Measurements from ENCODE around the gene ADSS1. TPM values are rescaled to one million over a fixed set of nuclear protein-coding genes. Genes with fewer than 3 reads are reported as not detected.

Gene ADSS1
- total and polyA plus RNA-seq, 9 donors: 31.3 to 78.5 (median 56.9) TPM

GRCh38 chr14:104734051-104734587, 10.1 kb downstream of the ADSS1 start:
- H3K4me3 ChIP-seq (ENCODE audit: low read length): no peak overlapping the region
- peaks cover 3% of the 10 kb centered on the region for H3K36me3 ChIP-seq (ENCODE audit: control insufficient read depth, insufficient read depth, low read length)
- peaks cover 59% of the 10 kb centered on the region for H3K4me1 ChIP-seq (ENCODE audit: control insufficient read depth, insufficient read depth, low read length)
- H3K27me3 ChIP-seq (ENCODE audit: control insufficient read depth, insufficient read depth, low read length): no peaks in the 10 kb centered on the region
- 62% methylated on average over 4 of the region's 6 CpGs for WGBS (ENCODE audit: insufficient coverage)
- peak overlapping the region; percentile 50 for H3K27ac ChIP-seq (ENCODE audit: low read length)
- no peak for DNase-seq
- H3K9me3 ChIP-seq (replicated peaks; ENCODE audit: control insufficient read depth, low read depth, low read length): no peaks in the 10 kb centered on the region

GRCh38 chr14:104734601-104734990, 10.6 kb downstream of the ADSS1 start:
- Histone ChIP-seq H3K9me3 (replicated peaks; ENCODE audit: control insufficient read depth, low read depth, low read length) (no peaks in the 10 kb centered on the region), H3K27ac (ENCODE audit: low read length) (peak overlapping the region; percentile 50), H3K36me3 (ENCODE audit: control insufficient read depth, insufficient read depth, low read length) (peaks cover 7% of the 10 kb centered on the region), H3K4me3 (ENCODE audit: low read length) (no peak overlapping the region), H3K27me3 (ENCODE audit: control insufficient read depth, insufficient read depth, low read length) (no peaks in the 10 kb centered on the region), H3K4me1 (ENCODE audit: control insufficient read depth, insufficient read depth, low read length) (peaks cover 59% of the 10 kb centered on the region)
- DNase-seq: no peak
- WGBS (ENCODE audit: insufficient coverage): 91% methylated on average over 4 of the region's 9 CpGs

DNA sequence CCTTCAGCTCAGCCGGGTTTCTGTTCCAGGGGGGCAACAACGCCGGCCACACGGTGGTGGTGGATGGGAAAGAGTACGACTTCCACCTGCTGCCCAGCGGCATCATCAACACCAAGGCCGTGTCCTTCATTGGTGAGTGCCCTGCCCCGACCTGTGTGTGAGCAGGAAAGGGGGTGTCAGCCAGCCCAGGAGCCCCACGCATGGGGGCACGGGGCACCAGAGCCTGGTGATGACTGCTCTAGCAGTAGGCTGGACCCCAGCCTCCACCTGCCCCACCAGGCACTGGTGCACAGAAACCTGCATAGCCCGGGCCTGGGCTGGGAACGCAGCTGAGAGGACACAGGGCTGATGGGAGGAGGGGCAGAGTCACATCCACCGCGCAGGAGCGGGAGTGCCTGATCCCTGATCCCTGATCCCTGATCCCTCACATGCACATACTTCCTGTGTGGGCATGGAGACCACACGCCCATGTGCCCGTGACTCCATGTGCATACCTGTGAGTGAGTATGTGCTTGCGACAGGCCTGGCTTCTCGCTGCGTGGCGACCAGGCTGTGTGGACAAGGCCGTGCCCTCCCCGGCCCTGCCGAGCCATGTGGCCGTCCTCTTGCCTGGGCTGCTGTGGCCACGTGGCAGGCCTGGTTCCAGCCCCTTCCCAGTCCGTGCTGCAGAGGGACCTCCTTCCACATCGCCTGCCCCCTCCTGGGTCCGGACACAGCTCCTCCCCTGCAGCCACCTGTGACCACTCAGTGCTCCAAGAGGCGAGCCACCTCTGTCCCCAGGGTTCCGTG, 11.2 kb downstream of the ADSS1 start:
- no peaks in the 10 kb centered on the region for H3K27me3 ChIP-seq (ENCODE audit: control insufficient read depth, insufficient read depth, low read length)
- 65% methylated on average over 25 of the region's 31 CpGs for WGBS (ENCODE audit: insufficient coverage)
- H3K36me3 ChIP-seq (ENCODE audit: control insufficient read depth, insufficient read depth, low read length): peaks cover 11% of the 10 kb centered on the region
- peak overlapping the region; percentile 50 for H3K27ac ChIP-seq (ENCODE audit: low read length)
- no peak overlapping the region for H3K4me3 ChIP-seq (ENCODE audit: low read length)
- peaks cover 59% of the 10 kb centered on the region for H3K4me1 ChIP-seq (ENCODE audit: control insufficient read depth, insufficient read depth, low read length)
- no peak for DNase-seq
- no peaks in the 10 kb centered on the region for H3K9me3 ChIP-seq (replicated peaks; ENCODE audit: control insufficient read depth, low read depth, low read length)

DNA sequence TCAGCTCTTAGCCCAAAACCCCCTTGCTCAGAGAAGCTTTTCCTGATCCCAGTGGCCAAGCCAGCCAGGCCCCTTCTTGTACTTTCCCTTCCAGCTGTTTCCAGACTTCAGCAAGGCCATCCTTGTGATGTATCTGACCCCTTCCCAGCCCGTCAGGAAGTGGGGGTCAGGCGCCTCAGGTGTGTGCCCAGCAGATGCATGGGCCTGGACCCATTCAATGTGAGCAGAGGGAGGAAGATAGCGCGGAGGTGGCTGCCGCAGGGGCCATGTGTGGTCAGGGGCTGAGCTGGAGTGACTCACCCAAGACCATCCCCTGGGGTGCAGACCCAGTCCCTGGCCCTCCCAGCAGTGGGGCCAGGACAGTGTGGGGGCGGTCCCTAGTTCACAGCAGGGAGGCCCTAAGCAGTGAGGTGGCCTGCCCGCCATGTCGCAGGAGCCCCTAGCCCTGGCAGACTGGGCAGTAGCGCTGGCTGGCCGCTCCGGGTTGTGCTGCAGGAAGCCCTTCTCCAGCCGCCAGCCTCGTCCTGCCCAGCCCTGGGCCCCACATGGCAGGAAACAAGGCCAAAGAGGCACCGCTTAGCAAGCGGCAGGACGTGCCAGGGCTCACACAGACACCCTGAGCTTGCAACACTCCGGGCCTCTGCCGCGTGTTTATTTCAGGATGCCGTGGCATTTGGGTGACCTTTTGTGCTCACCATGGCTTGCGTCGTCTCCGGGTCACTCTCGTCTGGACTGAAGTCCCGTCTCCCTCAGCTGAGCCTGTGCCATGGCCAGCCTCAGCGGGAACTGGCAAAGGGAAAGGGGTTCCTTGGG, 12.0 kb downstream of the ADSS1 start:
- no peaks in the 10 kb centered on the region for H3K9me3 ChIP-seq (replicated peaks; ENCODE audit: control insufficient read depth, low read depth, low read length)
- DNase-seq: peak; percentile 85
- H3K4me1 ChIP-seq (ENCODE audit: control insufficient read depth, insufficient read depth, low read length): peaks cover 59% of the 10 kb centered on the region
- no peaks in the 10 kb centered on the region for H3K27me3 ChIP-seq (ENCODE audit: control insufficient read depth, insufficient read depth, low read length)
- H3K36me3 ChIP-seq (ENCODE audit: control insufficient read depth, insufficient read depth, low read length): peaks cover 18% of the 10 kb centered on the region
- no peak overlapping the region for H3K4me3 ChIP-seq (ENCODE audit: low read length)
- peak overlapping the region; percentile 50 for H3K27ac ChIP-seq (ENCODE audit: low read length)
- WGBS (ENCODE audit: insufficient coverage): 42% methylated on average over 25 of the region's 26 CpGs

DNA sequence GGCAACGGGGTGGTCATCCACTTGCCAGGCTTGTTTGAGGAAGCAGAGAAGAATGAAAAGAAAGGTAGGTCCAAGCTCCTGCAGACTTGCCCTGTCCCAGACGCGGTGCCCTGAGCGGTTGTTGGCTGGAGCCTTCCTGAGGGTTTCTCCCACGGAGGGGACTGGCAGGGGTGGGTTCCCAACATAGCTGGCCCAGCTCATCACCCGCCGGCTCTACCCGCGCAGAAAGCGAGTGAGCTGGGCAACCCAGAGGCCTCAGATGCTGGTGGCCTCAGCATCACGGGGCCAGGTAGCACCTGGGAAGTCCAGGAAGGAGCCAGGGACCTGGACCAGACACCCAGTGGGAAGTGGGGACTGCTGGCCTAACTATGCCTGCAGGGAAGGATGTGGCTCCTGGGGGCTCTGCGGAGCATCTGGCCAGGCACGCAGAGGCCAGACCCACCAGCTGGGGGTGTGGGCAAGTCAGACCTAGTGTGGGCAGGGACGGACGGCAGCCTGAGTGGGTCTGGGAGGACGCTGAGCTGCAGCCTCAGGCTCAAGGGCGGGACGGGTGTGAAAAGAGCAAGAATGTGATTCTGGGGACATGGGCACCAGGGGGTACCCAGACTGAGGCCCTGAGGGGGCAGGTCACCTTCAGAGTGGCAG, 14.5 kb downstream of the ADSS1 start:
- 90% methylated on average over 18 of the region's 18 CpGs for WGBS (ENCODE audit: insufficient coverage)
- H3K27ac ChIP-seq (ENCODE audit: low read length): no peak overlapping the region
- peaks cover 41% of the 10 kb centered on the region for H3K36me3 ChIP-seq (ENCODE audit: control insufficient read depth, insufficient read depth, low read length)

DNA sequence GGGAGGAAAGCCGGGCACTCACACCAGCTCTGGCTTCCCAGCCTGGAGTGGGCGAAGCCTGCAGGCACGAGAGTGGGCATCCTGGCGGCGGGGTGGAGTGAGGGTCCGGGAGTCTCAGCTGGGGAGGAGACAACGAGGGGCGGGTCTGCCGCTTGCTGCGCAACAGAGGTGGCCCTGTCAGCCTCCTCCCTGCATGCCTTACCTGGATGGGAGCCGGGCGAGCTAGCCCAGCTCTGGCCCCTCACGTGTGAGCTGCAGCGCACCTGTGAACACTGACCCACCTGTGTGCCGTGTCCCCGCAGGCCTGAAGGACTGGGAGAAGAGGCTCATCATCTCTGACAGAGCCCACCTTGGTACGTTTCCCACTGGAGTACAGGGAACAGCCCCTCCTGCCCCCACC, 15.0 kb downstream of the ADSS1 start:
- H3K36me3 ChIP-seq (ENCODE audit: control insufficient read depth, insufficient read depth, low read length): peaks cover 45% of the 10 kb centered on the region

More for the DNA sequence above, 14.5 kb downstream of the ADSS1 start:
- H3K27me3 ChIP-seq (ENCODE audit: control insufficient read depth, insufficient read depth, low read length): no peaks in the 10 kb centered on the region
- peaks cover 38% of the 10 kb centered on the region for H3K4me1 ChIP-seq (ENCODE audit: control insufficient read depth, insufficient read depth, low read length)
- H3K9me3 ChIP-seq (replicated peaks; ENCODE audit: control insufficient read depth, low read depth, low read length): no peaks in the 10 kb centered on the region
- no peak for DNase-seq
- H3K4me3 ChIP-seq (ENCODE audit: low read length): no peak overlapping the region

DNA sequence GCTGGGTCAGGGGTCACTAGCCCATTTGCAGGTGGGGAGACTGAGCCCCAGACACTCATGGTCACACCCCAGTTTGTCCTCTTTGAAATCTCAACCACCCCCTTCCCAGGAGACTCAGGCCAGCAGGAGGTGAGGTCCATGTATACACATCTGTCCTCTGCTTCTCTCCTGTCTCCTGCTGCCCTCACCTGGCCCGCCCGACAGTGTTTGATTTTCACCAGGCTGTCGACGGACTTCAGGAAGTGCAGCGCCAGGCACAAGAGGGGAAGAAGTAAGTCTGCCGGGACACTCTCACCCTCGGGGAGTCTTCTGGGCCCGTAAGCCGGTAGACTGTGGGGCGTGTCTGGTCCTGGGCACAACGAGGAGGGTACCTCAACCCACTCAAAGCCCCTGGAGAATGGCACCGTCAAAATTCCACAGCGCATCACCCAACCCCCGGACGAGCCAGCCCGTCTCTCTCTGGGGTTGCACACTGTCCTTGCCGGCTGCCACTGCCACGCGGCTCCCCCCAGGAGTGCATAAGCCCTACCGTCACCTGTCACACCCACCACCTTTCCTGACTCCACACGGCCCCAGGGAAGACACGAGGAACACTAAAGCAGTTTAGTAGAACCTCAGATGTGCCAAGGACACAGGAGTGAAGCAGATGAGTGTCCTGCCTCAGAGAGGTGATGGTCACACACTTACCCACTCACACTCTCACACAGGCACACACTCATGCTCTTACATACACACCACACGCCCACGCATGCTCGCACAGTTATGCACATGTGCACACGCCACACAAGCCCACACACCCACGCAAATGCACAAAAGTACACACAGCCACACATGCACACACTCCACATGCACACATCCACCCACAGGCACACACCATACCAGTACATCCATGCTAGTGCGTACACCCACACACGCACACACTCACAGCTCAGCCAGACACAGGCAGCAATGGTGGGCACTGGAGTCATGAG, 15.8 kb downstream of the ADSS1 start:
- H3K4me3 ChIP-seq (ENCODE audit: low read length): no peak overlapping the region
- H3K9me3 ChIP-seq (replicated peaks; ENCODE audit: control insufficient read depth, low read depth, low read length): no peaks in the 10 kb centered on the region
- no peaks in the 10 kb centered on the region for H3K27me3 ChIP-seq (ENCODE audit: control insufficient read depth, insufficient read depth, low read length)
- no peak overlapping the region for H3K27ac ChIP-seq (ENCODE audit: low read length)
- H3K4me1 ChIP-seq (ENCODE audit: control insufficient read depth, insufficient read depth, low read length): peaks cover 26% of the 10 kb centered on the region
- WGBS (ENCODE audit: insufficient coverage): 86% methylated on average over 28 of the region's 29 CpGs
- no peak for DNase-seq
- H3K36me3 ChIP-seq (ENCODE audit: control insufficient read depth, insufficient read depth, low read length): peaks cover 51% of the 10 kb centered on the region

More for the DNA sequence above, 15.0 kb downstream of the ADSS1 start:
- 93% methylated on average over 17 of the region's 17 CpGs for WGBS (ENCODE audit: insufficient coverage)
- Histone ChIP-seq H3K4me1 (ENCODE audit: control insufficient read depth, insufficient read depth, low read length) (peaks cover 34% of the 10 kb centered on the region), H3K27ac (ENCODE audit: low read length) (no peak overlapping the region), H3K4me3 (ENCODE audit: low read length) (no peak overlapping the region), H3K27me3 (ENCODE audit: control insufficient read depth, insufficient read depth, low read length) (no peaks in the 10 kb centered on the region), H3K9me3 (replicated peaks; ENCODE audit: control insufficient read depth, low read depth, low read length) (no peaks in the 10 kb centered on the region)
- no peak for DNase-seq

GRCh38 chr14:104741108-104741802, 17.2 kb downstream of the ADSS1 start:
- Histone ChIP-seq H3K9me3 (replicated peaks; ENCODE audit: control insufficient read depth, low read depth, low read length) (no peaks in the 10 kb centered on the region), H3K36me3 (ENCODE audit: control insufficient read depth, insufficient read depth, low read length) (peaks cover 59% of the 10 kb centered on the region), H3K27ac (ENCODE audit: low read length) (no peak overlapping the region), H3K27me3 (ENCODE audit: control insufficient read depth, insufficient read depth, low read length) (no peaks in the 10 kb centered on the region), H3K4me3 (ENCODE audit: low read length) (no peak overlapping the region), H3K4me1 (ENCODE audit: control insufficient read depth, insufficient read depth, low read length) (peaks cover 11% of the 10 kb centered on the region)
- 89% methylated on average over 23 of the region's 29 CpGs for WGBS (ENCODE audit: insufficient coverage)
- DNase-seq: no peak

- Histone ChIP-seq H3K9me3 (replicated peaks; ENCODE audit: control insufficient read depth, low read depth, low read length) (no peaks in the 10 kb centered on the region), H3K4me1 (ENCODE audit: control insufficient read depth, insufficient read depth, low read length) (peaks cover 6% of the 10 kb centered on the region), H3K36me3 (ENCODE audit: control insufficient read depth, insufficient read depth, low read length) (peaks cover 59% of the 10 kb centered on the region), H3K27me3 (ENCODE audit: control insufficient read depth, insufficient read depth, low read length) (no peaks in the 10 kb centered on the region), H3K4me3 (ENCODE audit: low read length) (no peak overlapping the region), H3K27ac (ENCODE audit: low read length) (no peak overlapping the region)
- WGBS (ENCODE audit: insufficient coverage): 96% methylated on average over 15 of the region's 23 CpGs
- no peak for DNase-seq
Observed at GRCh38 chr14:104741803-104742251, 17.8 kb downstream of the ADSS1 start.
